GM13976 (cell line): ENCODE data around the gene LSM5.

ENCODE experiments used
- DNase-seq: peaks from one replicate; pipeline ENCODE4 v3.0.0; 2012; ENCODE audit warnings: low spot score
- CTCF ChIP-seq: IDR thresholded peaks from 2 replicates; pipeline ENCODE4 v1.5.1; 2012; ENCODE audit warnings: borderline replicate concordance, mild to moderate bottlenecking; ENCODE audit not compliant: insufficient read depth; ENCODE audit errors: extremely low read depth, missing control alignments, control extremely low read depth
- in situ Hi-C: fragments of 300-500 bp; cut with MboI; formaldehyde crosslinking; loops from one replicate; pipeline ENCODE4 v1.12.0; 2022; ENCODE audit warnings: low sequenced_read_pairs, mixed read lengths, inconsistent platforms; ENCODE audit not compliant: unreplicated experiment

The LSM5 gene

GRCh38 chr7:32490127-32490796 is at the start of gene LSM5:
TSS of gene LSM5 (minus strand) at chr7:32490380. CDS start at chr7:32490365, 15 bp downstream.
- DNase-seq = peak; percentile 80
- TF ChIP-seq CTCF = no peak
- in situ Hi-C loops = loop anchor here (25.0 kb wide), 1 partner anchor 622 kb away; the partner anchor contains the start of gene RP9

- in situ Hi-C loops = no loop called here
- no peak for DNase-seq
- no peak for TF ChIP-seq CTCF
Observed at GRCh38 chr7:32539366-32539765, 49.2 kb upstream of the LSM5 start.

- no peak for DNase-seq
- in situ Hi-C loops = no loop called here
- TF ChIP-seq CTCF = no peak
Observed at GRCh38 chr7:32537760-32538159, 47.6 kb upstream of the LSM5 start.

- in situ Hi-C loops = no loop called here
- no peak for TF ChIP-seq CTCF
- no peak for DNase-seq
Observed at GRCh38 chr7:32536585-32536984, 46.4 kb upstream of the LSM5 start.

- no peak for DNase-seq
- in situ Hi-C loops = no loop called here
- no peak for TF ChIP-seq CTCF
Observed at GRCh38 chr7:32536016-32536415, 45.8 kb upstream of the LSM5 start.

GRCh38 chr7:32535162-32535702 is 45.1 kb upstream of the LSM5 start:
- peak; percentile 36 for DNase-seq
- in situ Hi-C loops = no loop called here

More at GRCh38 chr7:32535162-32535702, 45.1 kb upstream of the LSM5 start:
- TF ChIP-seq CTCF = no peak
